GM19239 (cell line): Measurements from ENCODE around the gene C9.
"Not testable (repeated sequence)": the region's sequence is repeated elsewhere in the genome, so short reads cannot be mapped to it uniquely, and the experiment has no call there.

Experiments used
- DNase-seq: peaks from one replicate; pipeline ENCODE4 v3.0.0; 2011; ENCODE audit warnings: low spot score; ENCODE audit not compliant: insufficient read length
- FAIRE-seq: peaks from 2 replicates; lab custom pipeline; 2011; peaks lifted over from hg19 to GRCh38; lab: Jason Lieb, UNC

C9 gene

GRCh38 chr5:39272869-39273231, 91.4 kb downstream of the C9 start:
- DNase-seq, FAIRE-seq: not testable (repeated sequence)

DNA sequence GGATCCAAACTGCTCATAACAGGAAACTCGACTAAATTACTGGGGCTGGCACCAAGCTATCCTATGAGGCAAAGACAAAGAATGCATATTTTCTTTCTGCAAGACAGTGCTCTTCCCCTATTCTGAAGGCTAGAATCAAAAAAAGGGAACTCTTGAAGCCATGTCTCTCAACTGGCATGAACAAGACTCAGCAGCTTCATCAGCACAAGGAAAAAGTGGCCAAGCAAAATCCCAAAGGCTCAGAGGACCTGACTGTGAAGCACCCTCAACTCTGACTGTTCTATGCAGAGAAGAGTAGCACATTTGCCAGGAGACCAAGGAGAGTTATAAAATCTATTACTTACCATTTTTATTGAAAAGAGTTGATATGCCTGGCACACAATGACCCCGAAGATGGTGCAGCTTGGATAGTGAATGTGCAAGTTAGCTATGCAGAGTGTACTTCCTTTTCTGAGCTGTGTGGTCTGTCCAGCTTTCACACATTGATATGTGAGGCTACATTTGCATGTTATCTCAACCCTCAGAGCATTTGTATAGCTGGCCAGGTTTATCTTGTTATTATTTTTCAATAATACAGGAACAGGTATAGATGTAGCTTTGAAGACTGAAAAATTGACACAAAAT, 94.0 kb downstream of the C9 start:
- DNase-seq (no peak), FAIRE-seq (peak; percentile 47)

GRCh38 chr5:39267186-39267585, 97.1 kb downstream of the C9 start:
- no peak for DNase-seq
- FAIRE-seq, result no peak

GRCh38 chr5:39266442-39266841, 97.9 kb downstream of the C9 start:
- FAIRE-seq, result no peak
- DNase-seq, result no peak

- no peak for FAIRE-seq
These were observed 99.8 kb downstream of the C9 start for GRCh38 chr5:39264528-39264927.

GRCh38 chr5:39262981-39263380, 101.3 kb downstream of the C9 start:
- FAIRE-seq, result no peak
- DNase-seq, result no peak

More at GRCh38 chr5:39264528-39264927, 99.8 kb downstream of the C9 start:
- DNase-seq, result peak; percentile 19

- FAIRE-seq, result no peak
- DNase-seq, result no peak
These were observed 104.2 kb downstream of the C9 start for GRCh38 chr5:39260095-39260494.

- no peak for FAIRE-seq
These were observed 106.7 kb downstream of the C9 start for GRCh38 chr5:39257554-39257953.

GRCh38 chr5:39256477-39257235, 107.6 kb downstream of the C9 start:
- DNase-seq, result no peak
- no peak for FAIRE-seq

More at GRCh38 chr5:39257554-39257953, 106.7 kb downstream of the C9 start:
- no peak for DNase-seq

DNA sequence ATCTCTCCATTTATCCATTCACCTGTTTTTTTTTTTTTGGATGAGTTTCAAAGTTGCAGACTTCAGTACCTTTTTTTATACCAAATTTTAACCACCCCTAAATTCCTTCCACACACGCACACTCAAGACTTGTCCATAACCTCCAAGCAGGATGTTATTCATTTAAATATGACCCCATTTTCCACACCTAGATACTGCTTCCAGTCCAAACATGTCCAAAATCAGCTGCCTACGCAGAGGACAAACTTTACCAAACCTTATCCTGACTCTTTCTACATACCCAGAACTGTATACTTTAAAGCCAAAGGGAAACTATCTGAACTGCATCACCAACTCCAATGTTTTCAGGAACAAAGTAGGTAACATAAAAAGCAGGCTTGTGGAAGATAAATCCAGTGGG, 108.9 kb downstream of the C9 start:
- no peak for FAIRE-seq

GRCh38 chr5:39254671-39255070, 109.6 kb downstream of the C9 start:
- DNase-seq, result no peak

More for the DNA sequence above, 108.9 kb downstream of the C9 start:
- no peak for DNase-seq

GRCh38 chr5:39253196-39253595, 111.1 kb downstream of the C9 start:
- FAIRE-seq (no peak), DNase-seq (no peak)

More at GRCh38 chr5:39254671-39255070, 109.6 kb downstream of the C9 start:
- no peak for FAIRE-seq

DNA sequence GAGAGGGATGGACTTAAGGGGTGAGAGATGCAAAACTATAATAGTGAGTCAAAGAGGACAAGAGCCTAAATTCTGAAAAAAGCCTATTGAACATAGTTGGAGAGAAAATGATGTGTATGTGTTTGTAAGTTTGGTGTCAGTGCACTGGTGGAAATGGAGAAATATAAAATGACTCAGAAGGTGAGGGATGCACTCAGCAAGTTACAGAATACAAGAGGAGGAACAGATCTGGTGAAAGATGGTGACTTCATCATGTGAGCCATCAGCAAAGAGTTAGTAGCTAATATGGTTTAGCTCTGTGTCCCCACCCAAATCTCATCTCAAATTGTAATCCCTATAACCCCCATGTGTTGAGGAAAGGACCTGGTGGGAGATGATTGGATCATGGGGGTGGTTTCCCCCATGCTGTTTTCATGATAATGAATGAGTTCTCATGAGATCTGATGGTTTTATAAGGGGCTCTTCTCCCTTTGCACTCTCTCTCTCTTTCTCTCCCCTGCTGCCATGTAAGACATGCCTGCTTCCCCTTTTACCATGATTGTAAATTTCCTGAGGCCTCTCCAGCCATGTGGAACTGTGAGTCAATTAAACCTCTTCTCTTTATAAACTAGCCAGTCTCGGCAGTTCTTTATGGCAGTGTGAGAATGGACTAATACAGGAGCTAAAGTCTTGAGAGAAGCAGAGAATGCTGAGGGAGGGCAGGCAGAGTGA, 114.6 kb downstream of the C9 start:
- no peak for FAIRE-seq
- no peak for DNase-seq

- no peak for DNase-seq
- no peak for FAIRE-seq
These were observed 115.2 kb downstream of the C9 start for GRCh38 chr5:39249069-39249468.

- DNase-seq (no peak), FAIRE-seq (no peak)
These were observed 123.5 kb downstream of the C9 start for GRCh38 chr5:39240750-39241149.

- no peak for DNase-seq
- no peak for FAIRE-seq
These were observed 125.8 kb downstream of the C9 start for GRCh38 chr5:39238366-39239105.

DNA sequence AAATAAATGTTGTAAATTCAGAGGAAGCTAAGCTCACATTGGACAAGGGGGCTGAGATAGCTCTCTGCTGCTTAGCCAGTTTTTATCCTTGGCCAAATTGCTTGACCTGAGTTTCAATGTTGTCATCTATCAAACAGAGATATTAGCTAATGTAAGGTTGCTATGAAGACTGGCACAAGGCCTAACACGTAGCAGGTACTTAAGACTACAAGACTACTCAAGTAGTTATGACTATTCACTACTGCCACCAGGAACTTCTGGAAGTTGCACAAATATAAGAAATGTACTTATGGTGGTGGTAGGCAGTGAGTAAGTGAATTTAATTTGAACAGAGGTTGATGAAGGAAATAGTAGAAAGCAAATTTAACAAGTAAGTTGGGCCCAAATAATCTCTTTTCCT, 127.6 kb downstream of the C9 start:
- FAIRE-seq, result no peak

GRCh38 chr5:39235648-39236047, 128.6 kb downstream of the C9 start:
- FAIRE-seq (no peak), DNase-seq (no peak)

More for the DNA sequence above, 127.6 kb downstream of the C9 start:
- no peak for DNase-seq

DNA sequence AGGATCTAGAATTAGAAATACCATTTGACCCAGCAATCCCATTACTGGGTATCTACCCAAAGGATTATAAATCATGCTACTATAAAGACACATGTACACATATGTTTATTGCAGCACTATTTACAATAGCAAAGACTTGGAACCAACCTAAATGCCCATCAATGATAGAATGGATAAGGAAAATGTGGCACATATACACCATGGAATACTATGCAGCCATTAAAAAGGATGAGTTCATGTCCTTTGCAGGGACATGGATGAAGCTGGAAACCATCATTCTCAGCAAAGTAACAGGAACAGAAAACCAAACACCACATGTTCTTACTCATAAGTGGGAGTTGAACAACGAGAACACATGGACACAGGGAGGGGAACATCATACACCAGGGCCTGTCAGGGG, 129.8 kb downstream of the C9 start:
- FAIRE-seq, result not testable (repeated sequence)

More for the DNA sequence above, 129.8 kb downstream of the C9 start:
- not testable (repeated sequence) for DNase-seq
